Liver (tissue), 9 donors: Measurements from ENCODE around the gene TAF4. TPM values are rescaled to one million over a fixed set of nuclear protein-coding genes. Genes with fewer than 3 reads are reported as not detected.

Experiments used
- DNase-seq: peaks from one replicate; pipeline ENCODE4 v3.0.0-alpha.2; 2017; ENCODE audit warnings: low spot score
- H3K27ac ChIP-seq, 2 donors: one replicate each; pipeline ENCODE4 v1.7.0; 2013; ENCODE audit warnings: inconsistent platforms in 2 of 2, low read length in 2 of 2, control low read depth in 1 of 2, low read depth in 1 of 2, mild to moderate bottlenecking in 1 of 2
- H3K27me3 ChIP-seq, 4 donors: one replicate each; pipeline versions ENCODE4 v1.6.1 to v1.7.0; 2013; ENCODE audit warnings: low read length in 3 of 4, inconsistent platforms in 1 of 4, mild to moderate bottlenecking in 1 of 4, moderate library complexity in 1 of 4; ENCODE audit not compliant: control insufficient read depth in 4 of 4, insufficient read depth in 4 of 4
- H3K36me3 ChIP-seq, 4 donors: one replicate each; pipeline versions ENCODE4 v1.6.1 to v1.7.0; 2013; ENCODE audit warnings: low read length in 3 of 4, mild to moderate bottlenecking in 3 of 4, low read depth in 1 of 4, moderate library complexity in 1 of 4; ENCODE audit not compliant: control insufficient read depth in 4 of 4, insufficient read depth in 3 of 4
- H3K4me1 ChIP-seq, 4 donors: one replicate each; pipeline versions ENCODE4 v1.6.1 to v1.7.0; 2013; ENCODE audit warnings: low read length in 3 of 4, mild to moderate bottlenecking in 3 of 4, moderate library complexity in 1 of 4; ENCODE audit not compliant: control insufficient read depth in 4 of 4, insufficient read depth in 4 of 4
- H3K4me3 ChIP-seq, 3 donors: one replicate each; pipeline versions ENCODE4 v1.6.1 to v1.7.0; 2013; ENCODE audit warnings: low read length in 3 of 3, control low read depth in 1 of 3, low read depth in 1 of 3, mild to moderate bottlenecking in 1 of 3
- H3K9ac ChIP-seq, 2 donors: one replicate each; pipeline ENCODE4 v1.7.0; 2013; ENCODE audit warnings: low read length in 2 of 2, mild to moderate bottlenecking in 2 of 2, moderate library complexity in 2 of 2, control low read depth in 1 of 2, low read depth in 1 of 2
- H3K9me3 ChIP-seq, 4 donors: one replicate each; pipeline versions ENCODE4 v1.6.1 to v1.7.0; 2013; ENCODE audit warnings: low read length in 3 of 4; ENCODE audit not compliant: control insufficient read depth in 4 of 4
- EGR1 ChIP-seq, 2 donors: IDR thresholded peaks; 2 replicates each; pipeline ENCODE4 v1.6.1; 2016 to 2018; ENCODE audit warnings: antibody characterized with exemption in 2 of 2, low read depth in 2 of 2
- FOXA1 ChIP-seq: IDR thresholded peaks from 2 replicates; pipeline ENCODE4 v1.6.1; 2016; ENCODE audit warnings: antibody characterized with exemption
- FOXA2 ChIP-seq: IDR thresholded peaks from 2 replicates; pipeline ENCODE4 v1.6.1; 2016; ENCODE audit warnings: antibody characterized with exemption
- GABPA ChIP-seq, 2 donors: IDR thresholded peaks in 1 of 2; conservative IDR thresholded peaks in 1 of 2; 2 replicates each; pipeline ENCODE4 v1.6.1; 2016; ENCODE audit warnings: antibody characterized with exemption in 2 of 2, mild to moderate bottlenecking in 1 of 2, moderate library complexity in 1 of 2
- HNF4A ChIP-seq, 2 donors: conservative IDR thresholded peaks; 2 replicates each; pipeline ENCODE4 v1.6.1; 2016; ENCODE audit warnings: antibody characterized with exemption in 2 of 2, mild to moderate bottlenecking in 2 of 2
- HNF4G ChIP-seq: IDR thresholded peaks from 2 replicates; pipeline ENCODE4 v1.6.1; 2016; ENCODE audit warnings: antibody characterized with exemption
- JUND ChIP-seq, 2 donors: IDR thresholded peaks; 2 replicates each; pipeline ENCODE4 v1.6.1; 2016; ENCODE audit warnings: antibody characterized with exemption in 2 of 2
- NR2F2 ChIP-seq: IDR thresholded peaks from 2 replicates; pipeline ENCODE4 v1.6.1; 2016; ENCODE audit warnings: antibody characterized with exemption
- RAD21 ChIP-seq, 2 donors: IDR thresholded peaks; 2 replicates each; pipeline ENCODE4 v1.6.1; 2016; ENCODE audit warnings: antibody characterized with exemption in 2 of 2, mild to moderate bottlenecking in 2 of 2
- SP1 ChIP-seq: IDR thresholded peaks from 2 replicates; pipeline ENCODE4 v1.6.1; 2018; ENCODE audit warnings: antibody characterized with exemption, mild to moderate bottlenecking
- TAF1 ChIP-seq: conservative IDR thresholded peaks from 2 replicates; pipeline ENCODE4 v1.6.1; 2016; ENCODE audit warnings: antibody characterized with exemption, mild to moderate bottlenecking
- YY1 ChIP-seq: IDR thresholded peaks from 2 replicates; pipeline ENCODE4 v1.6.1; 2016; ENCODE audit warnings: antibody characterized with exemption, mild to moderate bottlenecking
- WGBS: extraction: QIAGEN DNeasy Blood & Tissue Kit; methylation state at CpG from one replicate; pipeline ENCODE4 v1.1.7; 2013; 5-methylcytosine and 5-hydroxymethylcytosine counted together
- polyA plus RNA-seq, 2 donors: library from polyadenylated mRNA; stranded (reverse) in 1 of 2; unstranded in 1 of 2; fragments of 200-250 nt in 1 of 2; fragments of >200 nt in 1 of 2; fragmentation: Nextera tagmentation in 1 of 2; extraction: Ambion mirVana in 1 of 2; gene quantifications; one replicate each; pipeline versions ENCODE4 v1.2.1 to v1.2.3, GENCODE V29; 2013 to 2015
- total RNA-seq, 2 donors: library from RNA; depleted of rRNA; stranded (reverse); fragments of >200 nt; gene quantifications; one replicate each; pipeline ENCODE4 v1.2.3, GENCODE V29; 2014
- TF ChIP-seq, protein P1 (sequence below): IDR thresholded peaks from 2 replicates; pipeline ENCODE4 v1.6.1; 2016; ENCODE audit warnings: antibody characterized with exemption, mild to moderate bottlenecking
- TF ChIP-seq, protein P2 (sequence below): IDR thresholded peaks from 2 replicates; pipeline ENCODE4 v1.6.1; 2016; ENCODE audit warnings: antibody characterized with exemption
- TF ChIP-seq, protein P3 (sequence below): IDR thresholded peaks from 2 replicates; pipeline ENCODE4 v1.6.1; 2016; ENCODE audit warnings: antibody characterized with exemption
- TF ChIP-seq, protein P4 (sequence below): IDR thresholded peaks from 2 replicates; pipeline ENCODE4 v1.6.1; 2016; ENCODE audit warnings: antibody characterized with exemption
- TF ChIP-seq, protein P5 (sequence below): fragments of 150-350 bp; IDR thresholded peaks from 2 replicates; pipeline ENCODE4 v1.5.1; 2017; ENCODE audit warnings: improper control_type of control experiment, low read depth, low read length; ENCODE audit not compliant: missing input control
- donor health status: healthy.
- donor health status: healthy.
- donor health status: healthy.
- donor health status: healthy.
- donor health status: healthy.

The TAF4 gene
- total and polyA plus RNA-seq, 4 donors: 2.0 to 11.8 (median 5.6) TPM

DNA sequence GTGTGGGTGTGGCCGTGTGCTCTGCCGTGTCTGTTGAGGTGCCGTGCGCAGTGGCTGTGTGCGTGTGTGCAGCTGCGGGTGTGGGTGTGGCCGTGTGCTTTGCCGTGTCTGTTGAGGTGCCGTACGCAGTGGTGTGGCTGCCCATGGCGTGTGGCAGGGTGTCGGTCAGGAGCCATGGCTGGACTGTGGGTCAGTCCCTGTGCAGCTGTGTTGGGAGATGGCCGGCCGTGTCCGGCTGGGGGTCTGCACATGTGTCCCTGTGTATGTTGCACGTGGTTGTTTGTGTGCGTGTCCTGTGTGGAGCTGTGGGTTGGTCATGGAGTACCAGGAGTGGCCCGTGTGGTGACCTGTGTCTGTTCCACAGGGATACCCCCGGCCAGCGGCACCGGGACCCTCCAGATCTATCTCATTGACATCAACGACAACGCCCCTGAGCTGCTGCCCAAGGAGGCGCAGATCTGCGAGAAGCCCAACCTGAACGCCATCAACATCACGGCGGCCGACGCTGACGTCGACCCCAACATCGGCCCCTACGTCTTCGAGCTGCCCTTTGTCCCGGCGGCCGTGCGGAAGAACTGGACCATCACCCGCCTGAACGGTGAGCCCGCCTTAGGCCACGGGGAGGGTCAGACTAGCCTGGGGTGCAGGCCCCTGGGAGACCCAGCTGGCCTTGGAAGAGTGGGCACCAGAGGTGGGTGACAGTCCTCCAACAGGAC, 137.7 kb downstream of the TAF4 start:
- Histone ChIP-seq H3K4me3 (no peak overlapping the region), H3K9me3 (no peaks in the 10 kb centered on the region), H3K4me1 (no peaks in the 10 kb centered on the region), H3K9ac (no peak overlapping the region), H3K27me3 (no peaks in the 10 kb centered on the region), H3K27ac (no peak overlapping the region), H3K36me3 (no peaks in the 10 kb centered on the region)
- DNase-seq: no peak
- 92% methylated on average over 43 of the region's 43 CpGs for WGBS
- TF ChIP-seq, protein P1, sequence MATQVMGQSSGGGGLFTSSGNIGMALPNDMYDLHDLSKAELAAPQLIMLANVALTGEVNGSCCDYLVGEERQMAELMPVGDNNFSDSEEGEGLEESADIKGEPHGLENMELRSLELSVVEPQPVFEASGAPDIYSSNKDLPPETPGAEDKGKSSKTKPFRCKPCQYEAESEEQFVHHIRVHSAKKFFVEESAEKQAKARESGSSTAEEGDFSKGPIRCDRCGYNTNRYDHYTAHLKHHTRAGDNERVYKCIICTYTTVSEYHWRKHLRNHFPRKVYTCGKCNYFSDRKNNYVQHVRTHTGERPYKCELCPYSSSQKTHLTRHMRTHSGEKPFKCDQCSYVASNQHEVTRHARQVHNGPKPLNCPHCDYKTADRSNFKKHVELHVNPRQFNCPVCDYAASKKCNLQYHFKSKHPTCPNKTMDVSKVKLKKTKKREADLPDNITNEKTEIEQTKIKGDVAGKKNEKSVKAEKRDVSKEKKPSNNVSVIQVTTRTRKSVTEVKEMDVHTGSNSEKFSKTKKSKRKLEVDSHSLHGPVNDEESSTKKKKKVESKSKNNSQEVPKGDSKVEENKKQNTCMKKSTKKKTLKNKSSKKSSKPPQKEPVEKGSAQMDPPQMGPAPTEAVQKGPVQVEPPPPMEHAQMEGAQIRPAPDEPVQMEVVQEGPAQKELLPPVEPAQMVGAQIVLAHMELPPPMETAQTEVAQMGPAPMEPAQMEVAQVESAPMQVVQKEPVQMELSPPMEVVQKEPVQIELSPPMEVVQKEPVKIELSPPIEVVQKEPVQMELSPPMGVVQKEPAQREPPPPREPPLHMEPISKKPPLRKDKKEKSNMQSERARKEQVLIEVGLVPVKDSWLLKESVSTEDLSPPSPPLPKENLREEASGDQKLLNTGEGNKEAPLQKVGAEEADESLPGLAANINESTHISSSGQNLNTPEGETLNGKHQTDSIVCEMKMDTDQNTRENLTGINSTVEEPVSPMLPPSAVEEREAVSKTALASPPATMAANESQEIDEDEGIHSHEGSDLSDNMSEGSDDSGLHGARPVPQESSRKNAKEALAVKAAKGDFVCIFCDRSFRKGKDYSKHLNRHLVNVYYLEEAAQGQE: no peak
- TF ChIP-seq FOXA1 (no peak), RAD21 (IDR thresholded peaks at IDR 0.05) (no peak), YY1 (no peak), JUND (IDR thresholded peaks at IDR 0.05) (no peak), GABPA (IDR thresholded peaks at IDR 0.05 in 1 of 2, conservative IDR thresholded peaks at IDR 0.05 in 1 of 2) (no peak), SP1 (no peak), EGR1 (IDR thresholded peaks at IDR 0.05; ENCODE audit: low read depth in 2 of 2) (no peak), NR2F2 (no peak)
- TF ChIP-seq, protein P2, sequence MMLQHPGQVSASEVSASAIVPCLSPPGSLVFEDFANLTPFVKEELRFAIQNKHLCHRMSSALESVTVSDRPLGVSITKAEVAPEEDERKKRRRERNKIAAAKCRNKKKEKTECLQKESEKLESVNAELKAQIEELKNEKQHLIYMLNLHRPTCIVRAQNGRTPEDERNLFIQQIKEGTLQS: no peak
- TF ChIP-seq, protein P3, sequence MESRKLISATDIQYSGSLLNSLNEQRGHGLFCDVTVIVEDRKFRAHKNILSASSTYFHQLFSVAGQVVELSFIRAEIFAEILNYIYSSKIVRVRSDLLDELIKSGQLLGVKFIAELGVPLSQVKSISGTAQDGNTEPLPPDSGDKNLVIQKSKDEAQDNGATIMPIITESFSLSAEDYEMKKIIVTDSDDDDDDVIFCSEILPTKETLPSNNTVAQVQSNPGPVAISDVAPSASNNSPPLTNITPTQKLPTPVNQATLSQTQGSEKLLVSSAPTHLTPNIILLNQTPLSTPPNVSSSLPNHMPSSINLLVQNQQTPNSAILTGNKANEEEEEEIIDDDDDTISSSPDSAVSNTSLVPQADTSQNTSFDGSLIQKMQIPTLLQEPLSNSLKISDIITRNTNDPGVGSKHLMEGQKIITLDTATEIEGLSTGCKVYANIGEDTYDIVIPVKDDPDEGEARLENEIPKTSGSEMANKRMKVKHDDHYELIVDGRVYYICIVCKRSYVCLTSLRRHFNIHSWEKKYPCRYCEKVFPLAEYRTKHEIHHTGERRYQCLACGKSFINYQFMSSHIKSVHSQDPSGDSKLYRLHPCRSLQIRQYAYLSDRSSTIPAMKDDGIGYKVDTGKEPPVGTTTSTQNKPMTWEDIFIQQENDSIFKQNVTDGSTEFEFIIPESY: no peak
- TF ChIP-seq, protein P4, sequence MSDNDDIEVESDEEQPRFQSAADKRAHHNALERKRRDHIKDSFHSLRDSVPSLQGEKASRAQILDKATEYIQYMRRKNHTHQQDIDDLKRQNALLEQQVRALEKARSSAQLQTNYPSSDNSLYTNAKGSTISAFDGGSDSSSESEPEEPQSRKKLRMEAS: no peak
- TF ChIP-seq, protein P5, sequence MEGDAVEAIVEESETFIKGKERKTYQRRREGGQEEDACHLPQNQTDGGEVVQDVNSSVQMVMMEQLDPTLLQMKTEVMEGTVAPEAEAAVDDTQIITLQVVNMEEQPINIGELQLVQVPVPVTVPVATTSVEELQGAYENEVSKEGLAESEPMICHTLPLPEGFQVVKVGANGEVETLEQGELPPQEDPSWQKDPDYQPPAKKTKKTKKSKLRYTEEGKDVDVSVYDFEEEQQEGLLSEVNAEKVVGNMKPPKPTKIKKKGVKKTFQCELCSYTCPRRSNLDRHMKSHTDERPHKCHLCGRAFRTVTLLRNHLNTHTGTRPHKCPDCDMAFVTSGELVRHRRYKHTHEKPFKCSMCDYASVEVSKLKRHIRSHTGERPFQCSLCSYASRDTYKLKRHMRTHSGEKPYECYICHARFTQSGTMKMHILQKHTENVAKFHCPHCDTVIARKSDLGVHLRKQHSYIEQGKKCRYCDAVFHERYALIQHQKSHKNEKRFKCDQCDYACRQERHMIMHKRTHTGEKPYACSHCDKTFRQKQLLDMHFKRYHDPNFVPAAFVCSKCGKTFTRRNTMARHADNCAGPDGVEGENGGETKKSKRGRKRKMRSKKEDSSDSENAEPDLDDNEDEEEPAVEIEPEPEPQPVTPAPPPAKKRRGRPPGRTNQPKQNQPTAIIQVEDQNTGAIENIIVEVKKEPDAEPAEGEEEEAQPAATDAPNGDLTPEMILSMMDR: no peak

DNA sequence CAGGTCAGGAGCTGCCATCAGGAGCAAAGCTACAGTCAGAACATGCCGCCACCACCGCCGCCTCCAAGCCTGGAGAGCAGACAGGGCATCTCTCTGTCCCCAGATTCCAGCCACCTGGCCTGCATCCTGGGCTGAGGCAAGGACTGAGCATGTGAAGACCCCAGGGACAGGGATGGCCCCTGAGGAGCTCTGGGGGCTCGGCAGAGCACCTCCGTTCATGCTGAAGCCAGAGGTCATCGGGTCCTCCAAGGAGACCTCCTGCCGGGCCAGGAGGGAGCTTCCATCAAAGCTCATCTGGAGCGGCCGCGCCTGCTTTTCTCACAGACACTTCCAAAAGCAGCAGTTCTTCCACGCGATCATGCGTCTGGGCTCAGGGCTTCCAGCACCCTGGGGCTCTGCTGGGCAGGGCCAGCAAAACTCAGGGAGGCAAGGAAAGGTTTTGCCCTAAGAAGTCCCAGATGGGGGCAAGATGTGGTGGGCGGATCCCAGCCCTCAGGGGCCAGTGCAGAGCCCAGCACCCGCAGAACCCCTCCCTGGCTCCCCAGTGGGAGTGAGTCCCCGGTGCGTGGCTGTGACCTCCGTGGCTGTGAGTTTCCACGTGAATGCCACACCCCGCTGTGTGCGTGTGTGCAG, 138.4 kb downstream of the TAF4 start:
- no peak for DNase-seq
- no peak overlapping the region for H3K4me3 ChIP-seq
- no peak overlapping the region for H3K27ac ChIP-seq
- no peaks in the 10 kb centered on the region for H3K9me3 ChIP-seq
- H3K27me3 ChIP-seq: no peaks in the 10 kb centered on the region
- no peaks in the 10 kb centered on the region for H3K36me3 ChIP-seq
- 87% methylated on average over 21 of the region's 21 CpGs for WGBS
- H3K9ac ChIP-seq: no peak overlapping the region
- H3K4me1 ChIP-seq: no peaks in the 10 kb centered on the region
- TF ChIP-seq JUND (IDR thresholded peaks at IDR 0.05) (no peak), TAF1 (no peak), NR2F2 (no peak), SP1 (no peak), HNF4G (no peak), RAD21 (IDR thresholded peaks at IDR 0.05) (no peak), YY1 (no peak), HNF4A (conservative IDR thresholded peaks at IDR 0.05) (no peak), EGR1 (IDR thresholded peaks at IDR 0.05; ENCODE audit: low read depth in 2 of 2) (no peak), FOXA1 (no peak), GABPA (IDR thresholded peaks at IDR 0.05 in 1 of 2, conservative IDR thresholded peaks at IDR 0.05 in 1 of 2) (no peak), FOXA2 (no peak)
- TF ChIP-seq, protein P3: no peak
- TF ChIP-seq, protein P2: no peak
- TF ChIP-seq, protein P4: no peak
